ENCODE results near the gene C22orf31.
A peak's percentile ranks its signal among the peaks of the same experiment; 100 is the strongest.

The C22orf31 gene

GRCh38 chr22:29071261-29072045 is 9.8 kb upstream of the C22orf31 start:
- DNase-seq (ENCODE audit: extremely low read depth, low read depth) = no peak
- TF ChIP-seq, protein P1, sequence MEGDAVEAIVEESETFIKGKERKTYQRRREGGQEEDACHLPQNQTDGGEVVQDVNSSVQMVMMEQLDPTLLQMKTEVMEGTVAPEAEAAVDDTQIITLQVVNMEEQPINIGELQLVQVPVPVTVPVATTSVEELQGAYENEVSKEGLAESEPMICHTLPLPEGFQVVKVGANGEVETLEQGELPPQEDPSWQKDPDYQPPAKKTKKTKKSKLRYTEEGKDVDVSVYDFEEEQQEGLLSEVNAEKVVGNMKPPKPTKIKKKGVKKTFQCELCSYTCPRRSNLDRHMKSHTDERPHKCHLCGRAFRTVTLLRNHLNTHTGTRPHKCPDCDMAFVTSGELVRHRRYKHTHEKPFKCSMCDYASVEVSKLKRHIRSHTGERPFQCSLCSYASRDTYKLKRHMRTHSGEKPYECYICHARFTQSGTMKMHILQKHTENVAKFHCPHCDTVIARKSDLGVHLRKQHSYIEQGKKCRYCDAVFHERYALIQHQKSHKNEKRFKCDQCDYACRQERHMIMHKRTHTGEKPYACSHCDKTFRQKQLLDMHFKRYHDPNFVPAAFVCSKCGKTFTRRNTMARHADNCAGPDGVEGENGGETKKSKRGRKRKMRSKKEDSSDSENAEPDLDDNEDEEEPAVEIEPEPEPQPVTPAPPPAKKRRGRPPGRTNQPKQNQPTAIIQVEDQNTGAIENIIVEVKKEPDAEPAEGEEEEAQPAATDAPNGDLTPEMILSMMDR (IDR thresholded peaks at IDR 0.05; ENCODE audit: low read depth, low read length, missing control alignments) = no peak
- H3K4me3 ChIP-seq (replicated peaks; ENCODE audit: low read depth, low read length) = peak overlapping the region; percentile 20

DNA sequence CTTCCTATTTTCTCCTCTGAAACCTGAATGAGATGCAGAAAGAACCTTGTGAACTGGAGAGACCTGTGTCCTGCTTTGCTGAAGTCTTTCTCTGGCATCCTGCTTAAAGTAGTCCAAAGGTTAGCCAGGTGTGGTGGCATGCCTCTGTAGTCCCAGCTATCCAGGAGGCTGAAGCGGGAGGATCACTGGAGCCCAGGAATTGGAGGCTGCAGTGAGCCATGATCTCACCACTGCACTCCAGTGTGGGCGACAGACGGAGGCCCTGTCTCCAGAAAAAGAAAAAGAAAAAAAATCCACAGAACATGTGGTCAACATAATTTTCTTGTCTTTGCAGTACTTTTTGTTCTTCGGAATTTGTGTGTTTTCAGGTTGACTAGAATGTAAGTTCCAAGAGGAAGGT is 8.9 kb upstream of the C22orf31 start:
- H3K4me3 ChIP-seq (replicated peaks; ENCODE audit: low read depth, low read length) = no peak overlapping the region
- TF ChIP-seq, protein P1 (IDR thresholded peaks at IDR 0.05; ENCODE audit: low read depth, low read length, missing control alignments) = no peak
- no peak for DNase-seq (ENCODE audit: extremely low read depth, low read depth)

DNA sequence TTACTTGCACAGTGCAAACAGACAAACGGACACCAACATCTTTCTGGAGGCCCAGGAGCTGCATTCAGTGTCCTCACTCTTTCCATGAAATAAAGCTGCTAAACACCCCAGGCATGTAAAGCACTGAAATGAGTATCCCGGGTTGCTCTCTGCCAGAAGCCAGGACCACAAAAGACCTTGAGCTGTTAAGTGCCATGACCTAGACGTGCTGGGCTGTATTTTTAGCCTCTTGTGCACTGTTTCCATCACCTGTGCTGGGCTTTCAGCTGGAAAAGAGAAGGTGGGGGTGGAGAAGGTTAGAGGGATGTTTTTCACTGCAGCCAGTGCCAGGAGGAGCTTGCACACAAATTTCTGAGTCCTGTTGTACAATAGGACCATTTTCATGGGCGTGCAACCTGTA is 7.8 kb upstream of the C22orf31 start:
- no peak for DNase-seq (ENCODE audit: extremely low read depth, low read depth)
- TF ChIP-seq, protein P1 (IDR thresholded peaks at IDR 0.05; ENCODE audit: low read depth, low read length, missing control alignments) = no peak
- H3K4me3 ChIP-seq (replicated peaks; ENCODE audit: low read depth, low read length) = no peak overlapping the region

- H3K4me3 ChIP-seq (replicated peaks; ENCODE audit: low read depth, low read length) = no peak overlapping the region
- TF ChIP-seq, protein P1 (IDR thresholded peaks at IDR 0.05; ENCODE audit: low read depth, low read length, missing control alignments) = no peak
- no peak for DNase-seq (ENCODE audit: extremely low read depth, low read depth)
Observed at GRCh38 chr22:29065468-29066190, 4.0 kb upstream of the C22orf31 start.

- TF ChIP-seq, protein P1 (IDR thresholded peaks at IDR 0.05; ENCODE audit: low read depth, low read length, missing control alignments) = no peak
- no peak for DNase-seq (ENCODE audit: extremely low read depth, low read depth)
- no peak overlapping the region for H3K4me3 ChIP-seq (replicated peaks; ENCODE audit: low read depth, low read length)
Observed at GRCh38 chr22:29062286-29062821, 723 bp upstream of the C22orf31 start.

- TF ChIP-seq, protein P1 (IDR thresholded peaks at IDR 0.05; ENCODE audit: low read depth, low read length, missing control alignments) = no peak
Observed at GRCh38 chr22:29060931-29061330, 700 bp downstream of the C22orf31 start.

More at GRCh38 chr22:29060931-29061330, 700 bp downstream of the C22orf31 start:
- no peak overlapping the region for H3K4me3 ChIP-seq (replicated peaks; ENCODE audit: low read depth, low read length)
- no peak for DNase-seq (ENCODE audit: extremely low read depth, low read depth)
